Measurements from ENCODE around the gene CNBD2.
"Not testable (repeated sequence)": the region's sequence is repeated elsewhere in the genome, so short reads cannot be mapped to it uniquely, and the experiment has no call there.

CNBD2 gene

GRCh38 chr20:35974256-35974655, 5.9 kb downstream of the CNBD2 start:
- no peak overlapping the region for H3K4me3 ChIP-seq (ENCODE audit: low read depth, low read length)

- H3K4me3 ChIP-seq (ENCODE audit: low read depth, low read length): no peak overlapping the region
Observed at GRCh38 chr20:35975576-35976373, 7.4 kb downstream of the CNBD2 start.

GRCh38 chr20:35978041-35978513, 9.7 kb downstream of the CNBD2 start:
- no peak overlapping the region for H3K4me3 ChIP-seq (ENCODE audit: low read depth, low read length)

- H3K4me3 ChIP-seq (ENCODE audit: low read depth, low read length): no peak overlapping the region
Observed at GRCh38 chr20:35979544-35979943, 11.2 kb downstream of the CNBD2 start.

GRCh38 chr20:35981969-35982368, 13.6 kb downstream of the CNBD2 start:
- no peak overlapping the region for H3K4me3 ChIP-seq (ENCODE audit: low read depth, low read length)

GRCh38 chr20:35984382-35984781, 16.0 kb downstream of the CNBD2 start:
- H3K4me3 ChIP-seq (ENCODE audit: low read depth, low read length): no peak overlapping the region

- no peak overlapping the region for H3K4me3 ChIP-seq (ENCODE audit: low read depth, low read length)
Observed at GRCh38 chr20:35985806-35986205, 17.4 kb downstream of the CNBD2 start.

GRCh38 chr20:35988910-35989463, 20.6 kb downstream of the CNBD2 start:
- no peak overlapping the region for H3K4me3 ChIP-seq (ENCODE audit: low read depth, low read length)

- no peak overlapping the region for H3K4me3 ChIP-seq (ENCODE audit: low read depth, low read length)
Observed at GRCh38 chr20:35991142-35991771, 22.9 kb downstream of the CNBD2 start.

GRCh38 chr20:35992713-35993335, 24.4 kb downstream of the CNBD2 start:
- no peak overlapping the region for H3K4me3 ChIP-seq (ENCODE audit: low read depth, low read length)

GRCh38 chr20:35994994-35995453, 26.6 kb downstream of the CNBD2 start:
- no peak overlapping the region for H3K4me3 ChIP-seq (ENCODE audit: low read depth, low read length)

GRCh38 chr20:35996492-35996891, 28.1 kb downstream of the CNBD2 start:
- not testable (repeated sequence) for H3K4me3 ChIP-seq (ENCODE audit: low read depth, low read length)

GRCh38 chr20:36001331-36001730, 32.9 kb downstream of the CNBD2 start:
- not testable (repeated sequence) for H3K4me3 ChIP-seq (ENCODE audit: low read depth, low read length)

- no peak overlapping the region for H3K4me3 ChIP-seq (ENCODE audit: low read depth, low read length)
Observed at GRCh38 chr20:36002855-36003254, 34.5 kb downstream of the CNBD2 start.

GRCh38 chr20:36004045-36004444, 35.7 kb downstream of the CNBD2 start:
- H3K4me3 ChIP-seq (ENCODE audit: low read depth, low read length): no peak overlapping the region

GRCh38 chr20:36008461-36009035, 40.2 kb downstream of the CNBD2 start:
- H3K4me3 ChIP-seq (ENCODE audit: low read depth, low read length): no peak overlapping the region

GRCh38 chr20:36010076-36010475, 41.7 kb downstream of the CNBD2 start:
- H3K4me3 ChIP-seq (ENCODE audit: low read depth, low read length): no peak overlapping the region

- H3K4me3 ChIP-seq (ENCODE audit: low read depth, low read length): no peak overlapping the region
Observed at GRCh38 chr20:36010825-36011224, 42.4 kb downstream of the CNBD2 start.

- H3K4me3 ChIP-seq (ENCODE audit: low read depth, low read length): no peak overlapping the region
Observed at GRCh38 chr20:36015806-36016403, 47.5 kb downstream of the CNBD2 start.

GRCh38 chr20:36017048-36017951, 48.9 kb downstream of the CNBD2 start:
- no peak overlapping the region for H3K4me3 ChIP-seq (ENCODE audit: low read depth, low read length)
